HepG2 (cell line): ENCODE measurements around the gene PSMG3. TPM values are rescaled to one million over a fixed set of nuclear protein-coding genes. Genes with fewer than 3 reads are reported as not detected.

Experiments
- JUNB ChIP-seq: sonication (generic); formaldehyde crosslinking; IDR thresholded peaks from 2 replicates; pipeline ENCODE4 v1.8.0; 2022; ENCODE audit warnings: missing genetic modification reagents, mild to moderate bottlenecking, borderline replicate concordance
- MTF1 ChIP-seq: sonication (generic); formaldehyde crosslinking; IDR thresholded peaks from 2 replicates; pipeline ENCODE4 v1.5.0; 2020; ENCODE audit warnings: missing genetic modification reagents
- RBFOX2 ChIP-seq: fragments of 200-400 bp; formaldehyde crosslinking; IDR thresholded peaks from 2 replicates; pipeline ENCODE4 v1.6.1; 2017; ENCODE audit warnings: low read depth, mild to moderate bottlenecking, low read length
- RELA ChIP-seq: sonication (generic); formaldehyde crosslinking; IDR thresholded peaks from 2 replicates; pipeline ENCODE4 v1.4.0; 2020; ENCODE audit warnings: missing genetic modification reagents
- RXRB ChIP-seq: IDR thresholded peaks from 2 replicates; pipeline ENCODE4 v1.6.1; 2016; ENCODE audit warnings: borderline replicate concordance, missing genetic modification reagents, missing compliant biosample characterization
- SP1 ChIP-seq, 2 experiments: fragments of 450-650 bp in 1 of 2; sonication (generic) in 1 of 2; formaldehyde crosslinking in 1 of 2; IDR thresholded peaks; 2 replicates each; pipeline versions ENCODE4 v1.4.0 to v1.6.1; 2016 to 2020; ENCODE audit warnings: missing genetic modification reagents in 1 of 2
- TFDP1 ChIP-seq: IDR thresholded peaks from 2 replicates; pipeline ENCODE4 v1.6.1; 2016; ENCODE audit warnings: missing compliant biosample characterization, missing genetic modification reagents, borderline replicate concordance
- ZNF646 ChIP-seq: sonication (generic); formaldehyde crosslinking; IDR thresholded peaks from 2 replicates; pipeline ENCODE4 v1.9.0; 2021; ENCODE audit warnings: mild to moderate bottlenecking, missing genetic modification reagents
- ZNF660 ChIP-seq: sonication (generic); formaldehyde crosslinking; IDR thresholded peaks from 2 replicates; pipeline ENCODE4 v1.5.1; 2020; ENCODE audit warnings: mild to moderate bottlenecking, low read depth, missing genetic modification reagents, borderline replicate concordance
- polyA plus RNA-seq, 8 experiments: library from polyadenylated mRNA; depleted of rRNA in 3 of 8; stranded (reverse) in 7 of 8; unstranded in 1 of 8; fragments of >200 nt; fragmentation: Illumina TruSeq in 4 of 8; extraction: Trizol in 4 of 8; gene quantifications; 2 replicates each; pipeline versions ENCODE4 v1.2.1 to v1.2.3, GENCODE V29; 2011 to 2016; ENCODE audit warnings: low read depth in 4 of 8, missing spikeins in 1 of 8, mixed read lengths in 1 of 8; ENCODE audit not compliant: insufficient read depth in 1 of 8
- total RNA-seq, 5 experiments: library from RNA; depleted of rRNA; stranded (reverse); fragments of >200 nt; fragmentation: Illumina TruSeq; extraction: Trizol; gene quantifications; 2 replicates each; pipeline ENCODE4 v1.2.3, GENCODE V29; 2016; ENCODE audit warnings: low read depth in 1 of 5

Gene PSMG3
- total and polyA plus RNA-seq, 2 of the 13 experiments (the other 11 are each of a cell fraction or from before 2014, with no cell fraction given): 29.6 to 48.4 TPM

DNA sequence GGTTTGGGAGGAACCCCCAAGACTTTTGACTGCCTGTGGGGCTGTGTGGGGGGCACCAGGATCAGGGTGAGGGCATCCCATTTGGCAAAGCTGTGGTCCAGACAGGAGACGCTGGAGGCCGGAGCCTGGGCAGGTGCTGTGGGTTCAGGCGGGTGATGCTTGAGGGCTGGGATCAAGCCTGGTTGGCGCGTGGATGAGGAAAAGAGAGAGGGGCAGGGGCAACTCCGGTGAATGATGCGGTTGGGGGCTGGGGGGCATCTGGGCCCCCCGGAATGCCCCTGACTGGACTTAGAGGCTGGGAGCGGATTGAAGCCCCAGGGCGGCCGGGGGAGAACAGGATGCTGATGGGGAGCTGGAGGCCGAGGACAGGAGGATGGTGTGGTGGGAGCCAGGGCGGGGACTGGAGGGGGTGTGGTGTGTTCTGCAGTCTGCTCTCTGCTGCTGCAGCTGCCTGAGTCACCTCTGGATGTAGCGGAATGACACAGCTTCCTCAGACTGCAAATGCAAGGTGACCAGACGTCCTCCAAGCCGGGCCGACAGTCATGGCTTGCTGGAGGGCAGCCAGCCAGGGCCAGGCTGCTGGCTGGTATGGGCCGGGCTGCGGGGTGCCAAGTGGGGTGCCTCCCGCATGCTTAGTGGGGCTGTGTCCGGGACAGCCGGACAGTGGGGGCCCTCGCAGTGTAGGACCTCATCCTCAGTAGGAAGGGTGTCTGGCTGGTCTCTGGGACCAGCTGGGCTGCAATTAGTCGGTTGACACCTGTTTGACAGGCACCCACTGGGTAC lies 36.1 kb downstream of the PSMG3 start (continued):
- TF ChIP-seq ZNF646: no peak
- no peak for TF ChIP-seq JUNB (CRISPR knock-in tag)
- TF ChIP-seq RBFOX2: peak; percentile 55
- TF ChIP-seq MTF1 (CRISPR knock-in tag): no peak
- TF ChIP-seq TFDP1: no peak
- TF ChIP-seq ZNF660: no peak
- TF ChIP-seq SP1 (IDR thresholded peaks at IDR 0.05): no peak
- TF ChIP-seq SP1 (CRISPR knock-in tag; IDR thresholded peaks at IDR 0.05): no peak
- TF ChIP-seq RXRB (CRISPR knock-in tag): no peak
- no peak for TF ChIP-seq RELA
